ENCODE results near the gene MS4A6A.
"Not testable (repeated sequence)": the region's sequence is repeated elsewhere in the genome, so short reads cannot be mapped to it uniquely, and the experiment has no call there.

MS4A6A gene

GRCh38 chr11:60184824-60185511, 2.1 kb upstream of the MS4A6A start:
- in situ Hi-C loops (cut with HindIII; ENCODE audit: low sequenced_read_pairs) = no loop called here

- in situ Hi-C loops (cut with HindIII; ENCODE audit: low sequenced_read_pairs) = no loop called here
These were observed 815 bp upstream of the MS4A6A start for GRCh38 chr11:60183591-60184205.

GRCh38 chr11:60175860-60176275, 7.0 kb downstream of the MS4A6A start:
- in situ Hi-C loops (cut with HindIII; ENCODE audit: low sequenced_read_pairs) = no loop called here

GRCh38 chr11:60172011-60172410, 10.9 kb downstream of the MS4A6A start:
- in situ Hi-C loops (cut with HindIII; ENCODE audit: low sequenced_read_pairs) = no loop called here

GRCh38 chr11:60170566-60170965, 12.3 kb downstream of the MS4A6A start:
- in situ Hi-C loops (cut with HindIII; ENCODE audit: low sequenced_read_pairs) = no loop called here

- in situ Hi-C loops (cut with HindIII; ENCODE audit: low sequenced_read_pairs) = no loop called here
These were observed 13.5 kb downstream of the MS4A6A start for GRCh38 chr11:60169264-60169915.

- in situ Hi-C loops (cut with HindIII; ENCODE audit: low sequenced_read_pairs) = no loop called here
These were observed 14.6 kb downstream of the MS4A6A start for GRCh38 chr11:60168306-60168705.

GRCh38 chr11:60165951-60166350, 16.9 kb downstream of the MS4A6A start:
- in situ Hi-C loops (cut with HindIII; ENCODE audit: low sequenced_read_pairs) = no loop called here

GRCh38 chr11:60165538-60165937, 17.3 kb downstream of the MS4A6A start:
- in situ Hi-C loops (cut with HindIII; ENCODE audit: low sequenced_read_pairs) = no loop called here

GRCh38 chr11:60164550-60165075, 18.3 kb downstream of the MS4A6A start:
- in situ Hi-C loops (cut with HindIII; ENCODE audit: low sequenced_read_pairs) = no loop called here

GRCh38 chr11:60161766-60162165, 21.1 kb downstream of the MS4A6A start:
- in situ Hi-C loops (cut with HindIII; ENCODE audit: low sequenced_read_pairs) = no loop called here

- in situ Hi-C loops (cut with HindIII; ENCODE audit: low sequenced_read_pairs) = no loop called here
These were observed 21.8 kb downstream of the MS4A6A start for GRCh38 chr11:60161107-60161506.

- in situ Hi-C loops (cut with HindIII; ENCODE audit: low sequenced_read_pairs) = no loop called here
These were observed 23.0 kb downstream of the MS4A6A start for GRCh38 chr11:60159868-60160267.

GRCh38 chr11:60159284-60159683, 23.6 kb downstream of the MS4A6A start:
- in situ Hi-C loops (cut with HindIII; ENCODE audit: low sequenced_read_pairs) = no loop called here

GRCh38 chr11:60158636-60159035, 24.2 kb downstream of the MS4A6A start:
- in situ Hi-C loops (cut with HindIII; ENCODE audit: low sequenced_read_pairs) = no loop called here

- in situ Hi-C loops (cut with HindIII; ENCODE audit: low sequenced_read_pairs) = no loop called here
These were observed 27.0 kb downstream of the MS4A6A start for GRCh38 chr11:60155931-60156330.

GRCh38 chr11:60152727-60153126, 30.2 kb downstream of the MS4A6A start:
- in situ Hi-C loops (cut with HindIII; ENCODE audit: low sequenced_read_pairs) = not testable (repeated sequence)

- in situ Hi-C loops (cut with HindIII; ENCODE audit: low sequenced_read_pairs) = no loop called here
These were observed 32.6 kb downstream of the MS4A6A start for GRCh38 chr11:60150279-60150678.

- in situ Hi-C loops (cut with HindIII; ENCODE audit: low sequenced_read_pairs) = no loop called here
These were observed 37.2 kb downstream of the MS4A6A start for GRCh38 chr11:60145677-60146076.

GRCh38 chr11:60143768-60144167, 39.1 kb downstream of the MS4A6A start:
- in situ Hi-C loops (cut with HindIII; ENCODE audit: low sequenced_read_pairs) = no loop called here

- in situ Hi-C loops (cut with HindIII; ENCODE audit: low sequenced_read_pairs) = no loop called here
These were observed 49.0 kb downstream of the MS4A6A start for GRCh38 chr11:60133917-60134316.

GRCh38 chr11:60131912-60132311, 51.0 kb downstream of the MS4A6A start:
- in situ Hi-C loops (cut with HindIII; ENCODE audit: low sequenced_read_pairs) = no loop called here

All from DLD1 (cell line).